ENCODE measurements around the gene HNRNPUL2.
A peak's percentile ranks its signal among the peaks of the same experiment; 100 is the strongest.

The HNRNPUL2 gene

GRCh38 chr11:62689421-62690183 is 37.7 kb downstream of the HNRNPUL2 start, which contains the start of gene LRRN4CL:
Gene LRRN4CL (minus strand): TSS chr11:62689530. CDS start chr11:62688508, 1,022 bp downstream.
- no peak for TF ChIP-seq CTCF (IDR thresholded peaks at IDR 0.05; ENCODE audit: low read depth, low read length)
- H3K4me3 ChIP-seq (ENCODE audit: low read depth, low read length): peak within 1 kb of the TSS; percentile 41

GRCh38 chr11:62688491-62688890 is 38.8 kb downstream of the HNRNPUL2 start:
- TF ChIP-seq CTCF (IDR thresholded peaks at IDR 0.05; ENCODE audit: low read depth, low read length): no peak
- H3K4me3 ChIP-seq (ENCODE audit: low read depth, low read length): peak overlapping the region; percentile 2

GRCh38 chr11:62687508-62688396 is 39.5 kb downstream of the HNRNPUL2 start:
- 0 out of 2 replicates have a peak overlapping the region, but pooled peaks have one; percentile 2 for H3K4me3 ChIP-seq (ENCODE audit: low read depth, low read length)
- TF ChIP-seq CTCF (IDR thresholded peaks at IDR 0.05; ENCODE audit: low read depth, low read length): no peak

- no peak overlapping the region for H3K4me3 ChIP-seq (ENCODE audit: low read depth, low read length)
- no peak for TF ChIP-seq CTCF (IDR thresholded peaks at IDR 0.05; ENCODE audit: low read depth, low read length)
These were observed 44.7 kb downstream of the HNRNPUL2 start for GRCh38 chr11:62682518-62682917.

- peak; percentile 54 for TF ChIP-seq CTCF (IDR thresholded peaks at IDR 0.05; ENCODE audit: low read depth, low read length)
- H3K4me3 ChIP-seq (ENCODE audit: low read depth, low read length): no peak overlapping the region
These were observed 46.4 kb downstream of the HNRNPUL2 start for GRCh38 chr11:62680825-62681240.

- peak within 1 kb of the TSS; percentile 96 for H3K4me3 ChIP-seq (ENCODE audit: low read depth, low read length)
- no peak for TF ChIP-seq CTCF (IDR thresholded peaks at IDR 0.05; ENCODE audit: low read depth, low read length)
These were observed 48.2 kb downstream of the HNRNPUL2 start, which contains the start of gene UBXN1 for GRCh38 chr11:62678770-62679696. Gene UBXN1 (minus strand): TSS chr11:62679073. CDS start chr11:62678923, 150 bp downstream.

All from WI38 (cell line).